Thyroid gland (tissue), 4 donors: Measurements from ENCODE around the gene SPATA2. TPM values are rescaled to one million over a fixed set of nuclear protein-coding genes. Genes with fewer than 3 reads are reported as not detected.

ENCODE experiments used
- DNase-seq, 2 donors: peaks; one replicate each; pipeline ENCODE4 v3.0.0-alpha.2; 2019
- H3K27ac ChIP-seq, 3 donors: fragments of 200-600 bp; sonication (generic); 1 replicate in 2 of 3; 2 replicates in 1 of 3; pipeline ENCODE4 v1.5.1; 2016 to 2019; ENCODE audit warnings: mild to moderate bottlenecking in 1 of 3, moderate library complexity in 1 of 3
- H3K27me3 ChIP-seq: fragments of 200-600 bp; sonication (generic); one replicate; pipeline ENCODE4 v1.5.1; 2019
- H3K36me3 ChIP-seq, 2 donors: fragments of 200-600 bp; sonication (generic); one replicate each; pipeline ENCODE4 v1.5.1; 2016 to 2019
- H3K4me1 ChIP-seq, 2 donors: fragments of 200-600 bp; sonication (generic); one replicate each; pipeline ENCODE4 v1.5.1; 2017 to 2019
- H3K4me3 ChIP-seq, 3 donors: fragments of 200-600 bp; sonication (generic); replicated peaks in 1 of 3; 1 replicate in 2 of 3; 2 replicates in 1 of 3; pipeline ENCODE4 v1.5.1; 2016; ENCODE audit warnings: mild to moderate bottlenecking in 1 of 3
- H3K9me3 ChIP-seq: fragments of 200-600 bp; sonication (generic); one replicate; pipeline ENCODE4 v1.5.1; 2017
- CTCF ChIP-seq, 6 experiments: fragments of 200-600 bp in 3 of 6; fragments of 450-650 bp in 3 of 6; sonication (generic) in 3 of 6; IDR thresholded peaks; one replicate each; pipeline ENCODE4 v1.5.1; 2016 to 2019; ENCODE audit warnings: antibody characterized with exemption in 6 of 6, mild to moderate bottlenecking in 2 of 6, inconsistent platforms in 1 of 6, moderate library complexity in 1 of 6
- POLR2A ChIP-seq, 2 donors: fragments of 450-650 bp; IDR thresholded peaks; one replicate each; pipeline ENCODE4 v1.6.1; 2017; ENCODE audit warnings: antibody characterized with exemption in 2 of 2, mild to moderate bottlenecking in 2 of 2, moderate library complexity in 1 of 2
- WGBS, 2 donors: methylation state at CpG; one replicate each; pipeline ENCODE4 v1.1.5; 2017; 5-methylcytosine and 5-hydroxymethylcytosine counted together
- intact Hi-C: fragments of 100-400 bp; cut with DNase I; formaldehyde crosslinking; loops from one replicate; pipeline ENCODE4 v1.15.1; 2023
- total RNA-seq, 4 donors: library from RNA; depleted of rRNA; stranded (reverse); fragments of >200 nt; gene quantifications; one replicate each; pipeline ENCODE4 v1.2.3, GENCODE V29; 2016

The SPATA2 gene
- total RNA-seq, 4 donors from 2014 or later, result 5.0 to 14.2 (median 12.7) TPM

DNA sequence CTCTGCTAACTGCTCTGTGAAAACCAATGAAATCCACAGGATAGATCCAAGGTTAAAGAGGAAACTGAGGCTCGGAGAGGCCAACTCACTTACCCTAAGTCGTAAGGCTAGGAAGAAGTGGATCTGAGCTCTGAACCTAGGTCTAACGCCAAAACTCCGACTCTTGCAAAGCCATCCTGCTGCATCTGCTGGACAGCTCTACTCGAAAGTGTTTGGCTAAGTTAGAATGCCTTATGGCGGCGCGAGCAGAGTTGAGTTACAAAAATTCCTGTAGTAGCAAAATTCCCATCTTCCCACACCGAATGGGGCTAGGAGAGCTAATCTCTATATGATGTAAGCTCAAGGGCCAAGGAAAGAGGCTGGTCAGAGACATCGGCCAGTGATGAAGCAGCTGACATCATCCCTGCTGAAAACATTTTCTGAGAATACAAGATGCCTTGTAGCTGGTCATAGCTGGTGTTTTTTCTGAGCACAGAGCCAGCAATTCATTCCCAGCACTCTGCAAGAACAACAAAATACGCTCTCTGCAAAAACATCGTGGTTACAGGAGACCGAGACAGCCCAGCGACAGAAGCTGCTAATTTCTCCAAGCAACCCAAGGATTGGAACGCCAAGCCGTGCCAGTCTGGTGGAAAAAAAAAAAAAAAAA is 1.8 kb downstream of the SPATA2 start:
- Histone ChIP-seq H3K27me3 (no peaks in the 10 kb centered on the region), H3K36me3 (peaks cover 0 to 4% of the 10 kb centered on the region in 2 donors), H3K4me1 (peaks cover 36 to 47% of the 10 kb centered on the region in 2 donors), H3K9me3 (no peaks in the 10 kb centered on the region), H3K4me3 (no peak overlapping the region), H3K27ac (peak overlapping the region; percentile 98 to 100 (median 100))
- TF ChIP-seq POLR2A (IDR thresholded peaks at IDR 0.05) (no peak), CTCF (IDR thresholded peaks at IDR 0.05) (no peak)
- peak; percentile 72 to 73 for DNase-seq
- intact Hi-C loops, result loop anchor here (10.0 kb wide), 1 partner anchor 59 kb away; no protein-coding TSS in a partner anchor
- 31 to 56% methylated on average over 16 of the region's 16 CpGs for WGBS, 2 donors

DNA sequence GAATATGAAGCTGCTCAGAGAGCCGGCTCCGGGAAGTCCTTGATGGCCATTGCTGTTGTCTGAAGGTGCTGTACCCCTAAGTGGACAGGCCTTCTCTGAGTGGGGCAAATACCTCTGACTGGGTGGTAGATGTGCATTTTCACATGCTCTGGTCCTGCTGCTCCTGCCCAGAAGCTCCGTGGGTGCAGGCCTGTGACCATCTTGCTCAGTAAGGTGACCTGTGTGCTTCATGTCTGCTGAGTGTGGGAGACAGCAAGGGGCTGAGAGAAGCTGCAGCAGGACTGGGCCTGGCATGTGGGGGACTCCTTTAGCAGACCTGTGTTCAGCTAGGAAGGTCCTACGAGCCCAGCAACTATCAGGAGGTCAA is 5.0 kb downstream of the SPATA2 start:
- H3K9me3 ChIP-seq, result no peaks in the 10 kb centered on the region
- H3K36me3 ChIP-seq, result peaks cover 24 to 26% of the 10 kb centered on the region in 2 donors
- WGBS, 2 donors, result 77 to 88% methylated on average over 2 to 4 of the region's 4 CpGs
- TF ChIP-seq CTCF (IDR thresholded peaks at IDR 0.05) (no peak), POLR2A (IDR thresholded peaks at IDR 0.05) (no peak)
- H3K27me3 ChIP-seq, result no peaks in the 10 kb centered on the region
- H3K27ac ChIP-seq, result peak overlapping the region in 1 of 3 donors; percentile 44
- no peak for DNase-seq
- peaks cover 26 to 47% of the 10 kb centered on the region in 2 donors for H3K4me1 ChIP-seq
- no peak overlapping the region for H3K4me3 ChIP-seq
- intact Hi-C loops, result loop anchor here (10.0 kb wide), 1 partner anchor 56 kb away; no protein-coding TSS in a partner anchor

DNA sequence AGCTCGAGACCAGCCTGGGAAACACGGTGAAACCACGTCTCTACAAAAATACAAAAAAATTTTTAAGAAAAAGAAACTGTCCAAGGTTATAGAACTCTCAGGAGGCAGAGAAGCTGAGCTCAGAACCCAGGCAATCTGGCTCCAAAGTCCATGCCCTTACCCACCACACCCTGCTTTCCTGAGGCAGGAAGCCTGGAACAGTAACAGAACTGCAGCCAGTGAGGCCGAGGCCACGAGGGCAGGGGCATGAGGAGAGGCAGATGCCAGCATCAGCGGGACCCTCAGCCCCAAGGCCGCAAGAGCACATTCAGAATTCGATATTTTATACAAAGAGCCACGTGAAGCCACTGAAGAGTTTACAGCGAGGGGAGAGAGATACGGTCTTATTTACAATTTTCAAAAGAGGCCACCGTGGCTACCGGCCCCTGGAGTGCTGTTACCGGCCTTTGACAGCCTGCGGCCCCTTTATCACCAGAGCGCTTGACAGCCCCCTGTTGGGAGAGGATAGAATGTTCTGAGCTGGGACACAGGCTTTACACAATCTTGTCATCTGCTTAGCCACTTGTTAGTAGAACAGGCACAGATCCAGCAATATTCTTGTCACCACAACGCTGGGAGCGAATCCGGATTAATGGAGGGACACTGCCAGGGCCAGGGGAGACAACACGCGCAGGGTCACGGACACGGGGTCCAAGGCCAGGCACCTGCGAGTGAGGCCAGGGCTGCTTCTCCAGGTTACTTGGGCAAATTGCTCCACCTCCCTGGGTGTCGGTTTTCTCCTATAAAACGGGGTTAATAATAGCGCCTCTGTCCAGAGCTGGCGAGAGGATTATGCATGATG is 5.6 kb downstream of the SPATA2 start:
- peak overlapping the region in 2 of 3 donors; percentile 30 to 44 for H3K27ac ChIP-seq
- H3K27me3 ChIP-seq, result no peaks in the 10 kb centered on the region
- H3K36me3 ChIP-seq, result peaks cover 31 to 32% of the 10 kb centered on the region in 2 donors
- no peak for DNase-seq
- H3K4me1 ChIP-seq, result peaks cover 26 to 47% of the 10 kb centered on the region in 2 donors
- H3K9me3 ChIP-seq, result no peaks in the 10 kb centered on the region
- TF ChIP-seq POLR2A (IDR thresholded peaks at IDR 0.05) (no peak), CTCF (IDR thresholded peaks at IDR 0.05) (peak in 1 of 6 experiments; percentile 5)
- intact Hi-C loops, result loop anchor here (10.0 kb wide), 1 partner anchor 55 kb away; no protein-coding TSS in a partner anchor
- 79 to 83% methylated on average over 28 of the region's 28 CpGs for WGBS, 2 donors
- H3K4me3 ChIP-seq, result no peak overlapping the region

- H3K27me3 ChIP-seq, result no peaks in the 10 kb centered on the region
- TF ChIP-seq CTCF (IDR thresholded peaks at IDR 0.05), result no peak
- DNase-seq, result no peak
- H3K27ac ChIP-seq, result no peak overlapping the region
- peaks cover 32 to 42% of the 10 kb centered on the region in 2 donors for H3K36me3 ChIP-seq
- peaks cover 14 to 33% of the 10 kb centered on the region in 2 donors for H3K4me1 ChIP-seq
- no peaks in the 10 kb centered on the region for H3K9me3 ChIP-seq
- H3K4me3 ChIP-seq, result no peak overlapping the region
- WGBS, 2 donors, result 88 to 94% methylated on average over 11 of the region's 11 CpGs
- intact Hi-C loops, result no loop called here
Measured at GRCh38 chr20:49908258-49908565, 7.1 kb downstream of the SPATA2 start.
